NOMO-1 treated with DMSO at 0.1 percent for 48 hours (cell line): ENCODE measurements around the gene STK26.
A peak's percentile ranks its signal among the peaks of the same experiment; 100 is the strongest.
"Not testable (repeated sequence)": the region's sequence is repeated elsewhere in the genome, so short reads cannot be mapped to it uniquely, and the experiment has no call there.

ENCODE experiments used
- DNase-seq: peaks from one replicate; lab custom pipeline; 2025; ENCODE audit not compliant: unreplicated experiment; lab: John Stamatoyannopoulos, UW

STK26 gene

GRCh38 chrX:132022967-132023895, at the start of gene STK26:
TSS of gene STK26 (plus strand) at chrX:132023302. CDS start at chrX:132023618, 316 bp downstream.
- peak; percentile 74 for DNase-seq

- no peak for DNase-seq
These were observed 47.3 kb upstream of the STK26 start for GRCh38 chrX:131975851-131976250.

GRCh38 chrX:131977619-131978018, 45.5 kb upstream of the STK26 start:
- DNase-seq = no peak

- no peak for DNase-seq
These were observed 44.0 kb upstream of the STK26 start for GRCh38 chrX:131979116-131979515.

GRCh38 chrX:131985526-131986049, 37.5 kb upstream of the STK26 start:
- DNase-seq = no peak

- peak; percentile 95 for DNase-seq
These were observed 35.9 kb upstream of the STK26 start for GRCh38 chrX:131987252-131987651.

GRCh38 chrX:131988236-131988635, 34.9 kb upstream of the STK26 start:
- no peak for DNase-seq

- no peak for DNase-seq
These were observed 22.0 kb upstream of the STK26 start for GRCh38 chrX:132001127-132001526.

- DNase-seq = peak; percentile 22
These were observed 18.4 kb upstream of the STK26 start for GRCh38 chrX:132004728-132005127.

GRCh38 chrX:132009350-132009749, 13.8 kb upstream of the STK26 start:
- peak; percentile 42 for DNase-seq

- DNase-seq = not testable (repeated sequence)
These were observed 12.9 kb upstream of the STK26 start for GRCh38 chrX:132010213-132010612.

- no peak for DNase-seq
These were observed 7.2 kb upstream of the STK26 start for GRCh38 chrX:132015875-132016274.

GRCh38 chrX:132016628-132017430, 6.3 kb upstream of the STK26 start:
- no peak for DNase-seq

GRCh38 chrX:132017431-132018185, 5.5 kb upstream of the STK26 start:
- DNase-seq = peak; percentile 67

- peak; percentile 37 for DNase-seq
These were observed 720 bp upstream of the STK26 start for GRCh38 chrX:132022198-132022966.

GRCh38 chrX:132023896-132024386, 839 bp downstream of the STK26 start:
- peak; percentile 11 for DNase-seq

- DNase-seq = no peak
These were observed 1.9 kb downstream of the STK26 start for GRCh38 chrX:132025041-132025440.

- DNase-seq = no peak
These were observed 7.2 kb downstream of the STK26 start for GRCh38 chrX:132030264-132030663.

- no peak for DNase-seq
These were observed 8.8 kb downstream of the STK26 start for GRCh38 chrX:132031867-132032266.

GRCh38 chrX:132033166-132033565, 10.1 kb downstream of the STK26 start:
- no peak for DNase-seq
